GM19438 (cell line): Measurements from ENCODE around the gene CDH22.

Experiments used
- ATAC-seq: cut with Tn5 transposase; IDR thresholded peaks from one replicate; pipeline ENCODE4 v1.9.1; 2021; ENCODE audit warnings: low read depth; ENCODE audit not compliant: unreplicated experiment

The CDH22 gene

GRCh38 chr20:46157076-46157592 is 151.2 kb downstream of the CDH22 start:
- ATAC-seq: no peak

- ATAC-seq: no peak
Measured at GRCh38 chr20:46156065-46156464, 152.2 kb downstream of the CDH22 start.

DNA sequence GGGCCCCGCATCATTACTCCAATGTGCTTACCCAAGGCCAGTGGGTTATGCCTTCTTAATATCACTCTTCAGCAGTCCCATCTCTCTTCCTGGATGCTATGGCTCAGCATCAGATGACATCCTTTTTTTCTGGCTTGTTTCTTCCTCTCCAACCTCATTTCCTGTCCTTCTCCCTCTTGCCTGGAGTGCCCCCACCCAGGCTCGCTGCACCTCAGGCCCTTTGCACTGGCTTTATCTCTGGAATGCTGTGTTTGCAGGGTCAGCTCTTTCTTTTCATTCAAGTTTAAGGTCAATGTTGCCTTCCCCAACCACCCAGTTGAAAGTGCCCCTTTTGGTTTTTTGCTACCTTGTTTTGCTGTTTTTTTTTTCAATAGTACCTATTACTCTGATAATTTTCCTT is 153.5 kb downstream of the CDH22 start:
- ATAC-seq: no peak

DNA sequence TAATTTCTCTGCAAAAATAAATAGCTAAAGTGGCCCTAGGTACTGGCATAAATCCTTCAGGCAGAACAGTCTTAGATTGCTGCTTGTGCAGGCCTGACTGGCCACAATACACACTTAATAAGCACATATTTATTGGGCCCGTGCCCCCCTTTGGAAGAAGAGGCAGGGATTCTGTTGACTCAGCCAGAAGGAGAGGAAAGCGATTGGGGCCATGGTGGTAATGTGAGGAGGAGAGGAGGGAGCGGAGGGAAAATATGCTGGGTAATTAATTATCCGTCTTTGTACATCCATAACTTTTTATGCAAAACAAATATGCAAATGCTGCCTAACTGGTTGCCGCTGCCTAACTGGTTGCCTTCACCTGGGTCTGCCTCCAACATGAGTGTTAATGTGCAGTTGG is 154.0 kb downstream of the CDH22 start:
- ATAC-seq: no peak

GRCh38 chr20:46152824-46153586 is 155.3 kb downstream of the CDH22 start:
- no peak for ATAC-seq

GRCh38 chr20:46151936-46152335 is 156.4 kb downstream of the CDH22 start:
- ATAC-seq: no peak

DNA sequence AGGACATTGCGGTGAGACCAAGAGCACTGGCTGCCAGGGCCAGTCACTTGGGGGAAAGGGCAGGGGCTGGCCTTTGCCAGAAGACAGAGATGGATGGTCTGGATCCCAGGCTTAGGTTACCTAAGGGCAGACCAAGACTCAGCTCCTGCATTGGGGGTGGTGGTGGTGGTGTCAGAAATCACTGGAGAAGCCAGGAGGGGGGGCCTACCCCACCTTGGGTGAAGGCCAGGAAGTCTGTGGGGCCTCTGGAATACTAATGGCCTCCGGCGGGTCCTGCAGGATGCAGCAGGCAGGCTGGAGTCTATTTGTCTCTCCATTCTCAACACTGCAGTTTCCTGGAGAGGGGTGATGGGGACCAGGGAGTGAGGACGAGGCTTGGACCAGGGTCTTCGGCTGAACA is 157.4 kb downstream of the CDH22 start:
- ATAC-seq: no peak

- ATAC-seq: no peak
Measured at GRCh38 chr20:46148313-46149208, 159.7 kb downstream of the CDH22 start.

DNA sequence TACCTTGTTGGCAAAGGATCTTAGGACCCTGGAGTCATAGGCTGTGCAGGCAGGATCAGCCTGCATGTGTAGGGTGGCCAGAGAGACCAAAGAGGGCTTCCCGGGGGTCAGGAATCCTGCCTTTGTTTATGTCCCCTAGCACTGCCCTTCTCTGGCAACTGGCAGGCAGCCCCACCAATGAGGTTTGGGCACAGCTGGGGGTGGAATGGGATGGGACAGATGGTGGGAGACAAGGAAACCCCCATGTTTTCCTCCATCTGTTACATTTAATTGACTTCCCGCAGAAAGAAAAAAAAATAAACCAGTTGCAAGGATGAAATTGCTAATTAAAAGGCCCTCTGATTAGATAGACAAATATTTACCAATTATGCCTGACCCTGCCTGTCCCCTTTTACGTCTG is 162.6 kb downstream of the CDH22 start:
- no peak for ATAC-seq

DNA sequence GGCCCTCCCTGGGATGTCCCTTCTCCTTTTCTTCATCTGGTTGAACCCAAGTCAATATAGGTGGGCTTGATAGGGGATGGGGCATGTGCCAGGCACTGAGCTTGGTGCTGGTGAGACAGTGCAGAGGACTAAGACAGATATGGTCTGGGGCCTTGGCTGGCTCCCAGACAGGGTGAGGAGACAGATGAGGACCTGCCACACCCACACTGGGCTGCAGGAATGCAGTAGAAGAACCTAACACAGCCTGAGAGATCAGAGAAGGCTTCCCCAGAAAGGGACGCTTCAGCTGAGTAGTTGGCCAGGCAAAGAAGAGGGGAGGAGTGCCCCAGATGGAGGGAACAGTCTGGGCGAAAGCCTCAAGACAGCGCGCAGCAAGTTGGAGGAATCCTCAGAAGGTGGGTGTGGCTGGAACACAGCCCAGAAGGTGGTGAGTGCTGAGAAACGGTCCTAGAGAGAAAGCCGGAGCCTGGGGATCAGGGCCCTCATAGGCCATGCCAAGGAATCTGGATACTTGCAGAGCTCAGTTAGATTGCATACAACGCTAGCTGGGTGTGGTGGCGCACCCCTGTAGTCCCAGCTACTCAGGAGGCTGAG is 163.8 kb downstream of the CDH22 start:
- ATAC-seq: no peak

DNA sequence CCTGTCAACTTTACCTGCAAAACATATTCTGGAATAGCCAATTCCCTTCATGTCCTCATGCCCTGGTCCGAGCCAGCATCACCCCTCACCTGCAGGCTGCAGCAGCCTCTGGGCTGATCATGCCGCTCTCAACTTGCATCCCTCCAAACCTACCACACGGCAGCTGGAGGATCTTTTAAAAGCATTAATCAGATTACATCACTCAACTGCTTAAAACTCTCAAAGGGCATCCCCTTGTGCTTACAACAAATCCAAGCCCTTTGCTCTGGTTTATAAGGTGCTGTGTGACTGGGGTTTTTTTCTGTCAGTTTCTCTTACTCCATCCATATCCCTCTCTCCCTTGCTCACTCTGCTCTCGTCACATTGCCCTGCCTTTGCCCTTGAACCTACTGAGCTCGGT is 166.2 kb downstream of the CDH22 start:
- ATAC-seq: no peak

GRCh38 chr20:46139908-46140482 is 168.3 kb downstream of the CDH22 start:
- ATAC-seq: no peak

- ATAC-seq: no peak
Measured at GRCh38 chr20:46139266-46139889, 168.9 kb downstream of the CDH22 start.

DNA sequence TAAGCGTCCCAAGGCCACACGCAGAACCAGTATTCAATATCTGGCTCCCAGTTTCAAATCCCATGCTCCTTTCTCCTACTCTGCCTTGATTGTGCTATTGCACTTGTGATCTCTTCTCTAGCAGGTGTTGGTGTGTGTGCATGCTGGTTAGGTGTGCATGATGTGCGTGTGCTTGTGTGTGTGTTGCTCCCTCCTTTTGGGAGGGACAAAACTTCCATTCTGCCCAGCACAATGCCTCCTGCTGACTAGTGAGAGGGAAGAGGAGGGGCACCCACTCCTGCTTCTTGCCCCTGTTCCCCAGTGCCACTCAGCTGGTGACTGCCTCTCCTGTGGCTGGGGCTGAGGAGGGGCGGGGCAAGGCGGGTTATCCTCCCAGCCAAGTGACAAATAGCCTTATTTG is 170.5 kb downstream of the CDH22 start:
- no peak for ATAC-seq

GRCh38 chr20:46135856-46136633 is 172.3 kb downstream of the CDH22 start:
- ATAC-seq: no peak

DNA sequence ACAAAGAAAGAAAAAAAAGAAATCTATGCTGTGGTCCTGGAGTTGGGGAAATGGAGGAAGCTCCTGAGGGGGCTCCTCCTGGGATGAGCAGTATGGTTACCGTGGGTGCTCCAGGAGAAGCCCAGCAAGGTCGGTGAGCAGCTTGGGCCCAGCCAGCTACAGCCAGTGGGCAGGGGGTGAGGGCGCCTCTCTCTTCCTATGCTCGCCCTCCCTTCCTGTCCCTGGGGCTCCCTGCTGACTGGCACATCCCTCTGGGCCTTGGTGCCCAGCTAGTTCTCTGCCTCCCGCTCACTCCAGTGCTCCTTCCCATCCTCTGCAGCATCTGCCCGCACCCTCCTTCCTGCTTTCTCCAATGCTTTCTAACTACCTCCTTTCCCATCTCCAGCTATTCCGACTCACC is 173.6 kb downstream of the CDH22 start:
- ATAC-seq: no peak

DNA sequence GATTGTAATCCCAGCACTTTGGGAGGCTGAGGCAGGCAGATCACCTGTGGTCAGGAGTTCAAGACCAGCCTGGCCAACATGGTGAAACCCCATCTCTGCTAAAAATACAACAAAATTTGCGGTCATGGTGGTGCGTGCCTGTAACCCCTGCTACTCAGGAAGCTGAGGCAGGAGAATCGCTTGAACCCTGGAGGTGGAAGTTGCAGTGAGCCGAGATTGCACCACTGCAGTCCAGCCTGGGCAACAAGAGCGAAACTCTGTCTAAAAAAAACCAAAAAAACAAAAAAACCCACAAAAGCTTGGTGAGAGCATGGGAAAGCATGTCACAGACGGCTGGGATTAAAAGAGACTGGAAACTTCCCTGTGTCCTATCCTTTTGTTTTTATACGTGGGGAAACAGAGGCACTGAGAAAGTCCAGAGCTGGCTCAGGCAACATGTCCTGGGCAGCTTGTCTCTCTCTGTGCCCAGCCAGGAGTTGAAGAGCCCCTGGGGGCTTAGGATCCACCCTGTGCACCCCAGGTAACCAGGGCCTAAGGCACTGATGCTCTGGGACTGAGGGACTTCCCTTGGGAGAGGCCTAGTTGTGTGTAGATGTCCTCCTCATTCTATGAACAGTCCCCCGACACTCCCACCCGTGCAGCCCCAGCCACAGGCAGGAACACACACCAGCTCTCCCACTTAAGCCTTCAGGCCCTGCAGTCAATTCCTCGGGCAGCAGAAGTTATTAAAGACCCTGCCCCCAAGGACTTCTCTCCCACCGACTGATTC is 174.2 kb downstream of the CDH22 start:
- ATAC-seq: no peak

DNA sequence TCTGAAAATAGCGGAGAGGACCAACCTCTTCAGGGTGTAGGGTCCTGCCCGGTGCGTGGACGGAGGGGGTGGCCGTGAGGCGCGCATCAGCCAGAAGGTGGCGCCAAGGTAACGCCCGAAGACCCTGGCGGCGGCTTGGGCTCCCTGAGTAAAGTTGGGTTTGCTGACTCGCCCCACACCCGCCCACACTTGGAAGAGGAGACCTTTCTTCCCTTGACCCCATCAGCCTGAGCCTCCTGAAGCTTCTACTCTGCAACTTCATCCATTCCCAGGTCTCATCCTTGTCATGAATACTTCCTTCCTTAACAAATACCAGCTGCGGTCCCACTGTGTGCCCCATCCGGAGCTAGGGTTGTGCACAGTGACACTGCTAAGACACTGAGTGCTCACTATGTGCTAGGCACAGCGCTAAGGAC is 175.6 kb downstream of the CDH22 start:
- ATAC-seq: no peak

DNA sequence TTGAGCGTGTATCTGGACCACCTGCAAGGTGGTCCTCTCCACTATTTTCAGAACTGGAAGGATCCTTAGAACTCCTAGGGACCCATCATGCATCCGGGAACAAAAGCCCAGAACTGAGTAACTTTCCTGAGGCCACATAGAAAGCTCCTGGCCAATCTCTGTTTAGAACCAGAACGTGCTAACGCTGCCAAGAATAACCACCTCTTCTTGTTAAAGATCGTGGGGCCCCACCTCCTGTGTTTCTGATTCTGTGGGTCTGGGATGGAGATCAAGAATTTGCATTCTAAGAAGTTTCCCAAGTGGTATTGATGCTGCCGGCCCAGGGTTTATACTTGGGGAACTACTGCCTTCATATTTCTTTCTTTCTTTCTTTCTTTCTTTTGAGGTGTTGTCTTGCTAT is 176.9 kb downstream of the CDH22 start:
- ATAC-seq: no peak
